ACHN (cell line): ENCODE results near the gene ZBTB7A.
A peak's percentile ranks its signal among the peaks of the same experiment; 100 is the strongest.

Experiments
- DNase-seq: peaks from one replicate; pipeline ENCODE4 v3.0.0-alpha.2; 2015
- in situ Hi-C: cut with HindIII; loops from 2 replicates; pipeline ENCODE4 v1.10.0; 2017; ENCODE audit warnings: low sequenced_read_pairs, low pct_ligation_motif_present, low pct_unique_long_range_greater_than_20kb

ZBTB7A gene

DNA sequence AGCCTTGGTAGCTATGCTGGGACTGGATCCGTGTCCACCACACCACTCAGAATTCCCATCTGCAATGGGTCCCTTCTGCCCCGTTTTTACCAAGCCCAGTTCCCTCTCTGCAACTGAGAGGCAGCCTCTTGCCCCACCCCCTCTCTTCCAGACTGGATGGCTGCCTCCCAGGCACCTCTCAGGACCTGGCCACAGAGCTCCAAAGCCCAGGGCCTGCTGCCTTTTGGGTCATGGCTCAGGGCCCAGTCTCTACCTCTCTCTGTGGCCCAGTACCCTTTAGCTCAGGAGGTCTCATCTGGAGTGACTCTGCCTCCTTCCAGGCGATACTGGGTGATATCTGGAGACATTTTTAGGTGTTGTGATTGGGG is 10.3 kb upstream of the ZBTB7A start:
- DNase-seq: no peak
- in situ Hi-C loops: no loop called here

- no peak for DNase-seq
- in situ Hi-C loops: no loop called here
These were observed 8.7 kb upstream of the ZBTB7A start for GRCh38 chr19:4075373-4075772.

GRCh38 chr19:4071610-4072009 is 4.9 kb upstream of the ZBTB7A start:
- in situ Hi-C loops: no loop called here
- DNase-seq: no peak

GRCh38 chr19:4069331-4069959 is 2.7 kb upstream of the ZBTB7A start:
- no peak for DNase-seq
- in situ Hi-C loops: no loop called here

DNA sequence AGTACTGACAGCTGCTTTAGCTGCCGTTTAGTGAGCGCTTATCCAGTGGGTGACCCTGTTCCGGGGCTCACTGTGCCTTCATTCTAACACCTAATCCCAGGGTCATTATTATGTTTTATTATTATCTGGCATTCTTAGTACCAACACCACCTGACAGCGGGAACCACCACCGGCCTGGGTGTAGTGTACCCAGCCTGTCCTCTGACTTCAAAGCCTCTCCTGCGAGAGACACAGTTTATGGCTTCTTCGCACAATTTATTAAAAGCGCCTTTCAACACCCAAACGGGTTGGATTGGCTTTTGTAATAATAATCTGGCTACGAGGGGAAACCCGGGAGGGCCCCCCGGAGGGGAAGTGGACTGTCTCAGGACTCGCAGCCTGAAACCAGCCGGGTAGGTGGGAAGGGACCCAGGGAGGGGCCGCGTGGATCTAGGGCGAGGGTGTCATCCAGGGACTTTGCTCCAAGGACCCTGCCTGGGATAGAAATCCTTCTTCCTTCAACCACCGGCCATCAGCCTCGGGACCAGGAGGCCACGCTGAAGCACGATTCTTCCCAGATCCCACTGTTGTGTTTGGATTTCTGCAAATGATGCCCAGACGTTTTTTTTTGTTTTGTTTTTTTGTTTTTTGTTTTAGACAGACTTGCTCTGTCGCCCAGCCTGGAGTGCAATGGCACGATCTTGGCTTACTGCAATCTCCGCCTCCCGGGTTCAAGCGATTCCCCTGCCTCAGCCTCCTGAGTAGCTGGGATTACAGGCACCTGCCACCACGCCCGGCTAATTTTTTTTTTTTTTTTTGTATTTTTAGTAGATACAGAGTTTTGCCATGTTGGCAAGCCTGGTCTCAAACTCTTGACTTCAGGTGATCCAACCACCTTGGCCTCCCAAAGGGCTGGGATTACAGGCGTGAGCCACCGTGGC is 1.6 kb upstream of the ZBTB7A start:
- in situ Hi-C loops: no loop called here
- no peak for DNase-seq

DNA sequence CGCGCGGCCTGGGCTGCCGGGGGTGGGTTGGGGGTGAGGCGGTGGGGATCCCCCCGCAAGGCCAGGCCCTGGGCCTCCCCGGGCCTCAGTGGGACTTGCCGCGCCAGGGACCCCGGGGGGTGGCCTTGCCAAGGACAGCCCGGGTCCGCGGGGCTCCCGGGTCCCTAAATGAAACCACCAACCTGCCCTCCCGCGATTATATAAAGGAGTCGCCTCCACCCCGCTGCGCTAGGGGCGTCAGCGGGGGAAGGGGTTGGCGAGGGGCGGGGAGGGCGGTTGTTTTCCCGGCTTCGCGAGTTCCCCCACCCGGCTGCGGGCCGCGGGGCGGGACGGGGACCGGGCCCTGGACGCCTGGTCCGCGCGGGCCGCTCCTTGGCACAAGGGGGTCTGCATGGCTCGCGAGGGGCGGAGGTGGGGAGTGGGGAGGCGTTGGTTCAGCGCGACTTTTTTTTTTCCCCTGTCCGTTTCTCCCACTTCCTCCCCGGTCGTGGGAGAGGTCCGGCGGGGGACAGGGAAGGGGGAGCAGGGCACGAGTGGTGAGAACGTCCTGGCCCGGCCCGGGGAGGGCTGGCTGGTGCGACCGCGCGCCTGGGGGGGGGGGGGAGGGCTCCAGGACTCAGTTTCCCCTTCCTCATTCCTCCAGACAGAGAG is 822 bp upstream of the ZBTB7A start:
- in situ Hi-C loops: no loop called here
- DNase-seq: no peak

- in situ Hi-C loops: no loop called here
- no peak for DNase-seq
These were observed 508 bp downstream of the ZBTB7A start for GRCh38 chr19:4066176-4066606.

GRCh38 chr19:4065430-4066175 is 1.1 kb downstream of the ZBTB7A start:
- DNase-seq: peak; percentile 95
- in situ Hi-C loops: no loop called here

DNA sequence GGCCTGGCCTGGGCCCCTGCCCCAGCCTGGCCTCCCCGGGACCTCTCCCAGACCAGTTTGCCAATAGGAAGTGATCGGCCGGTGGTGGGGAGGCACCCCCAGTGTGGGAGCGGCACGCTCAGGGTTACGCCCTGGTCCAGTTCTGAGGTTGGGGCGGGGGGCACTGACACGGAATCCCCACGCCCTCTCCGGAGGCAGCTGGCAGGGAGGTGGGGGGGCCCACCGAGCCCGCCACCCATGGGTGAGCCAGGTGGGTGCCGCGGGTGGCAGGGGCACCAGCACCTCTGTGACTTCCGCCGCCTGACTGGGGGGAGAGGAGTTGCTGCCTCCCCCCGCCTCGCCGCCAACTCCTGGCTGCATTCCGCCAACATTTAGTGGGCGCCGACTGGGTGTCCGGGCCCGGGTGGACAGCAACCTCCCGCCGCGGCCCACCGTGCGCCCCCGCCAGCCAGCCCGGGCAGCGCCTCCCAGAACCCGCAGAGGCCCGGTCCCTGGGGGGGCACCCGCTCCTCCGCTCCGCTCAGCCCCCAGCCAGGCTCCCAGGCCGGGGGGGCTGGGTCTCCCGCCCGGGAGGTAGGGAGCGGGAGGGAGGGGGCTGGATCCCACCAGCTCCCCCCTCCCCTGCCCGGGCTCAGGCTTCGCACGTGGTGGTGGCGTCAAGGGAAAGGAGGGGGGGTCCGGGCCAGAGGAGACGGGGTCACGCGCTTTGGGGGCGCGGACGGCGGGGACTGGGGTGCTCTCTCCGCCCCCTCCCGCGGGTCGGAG is 2.0 kb downstream of the ZBTB7A start:
- peak; percentile 41 for DNase-seq
- in situ Hi-C loops: no loop called here

GRCh38 chr19:4064149-4064495 is 2.6 kb downstream of the ZBTB7A start:
- in situ Hi-C loops: no loop called here
- DNase-seq: peak; percentile 31

DNA sequence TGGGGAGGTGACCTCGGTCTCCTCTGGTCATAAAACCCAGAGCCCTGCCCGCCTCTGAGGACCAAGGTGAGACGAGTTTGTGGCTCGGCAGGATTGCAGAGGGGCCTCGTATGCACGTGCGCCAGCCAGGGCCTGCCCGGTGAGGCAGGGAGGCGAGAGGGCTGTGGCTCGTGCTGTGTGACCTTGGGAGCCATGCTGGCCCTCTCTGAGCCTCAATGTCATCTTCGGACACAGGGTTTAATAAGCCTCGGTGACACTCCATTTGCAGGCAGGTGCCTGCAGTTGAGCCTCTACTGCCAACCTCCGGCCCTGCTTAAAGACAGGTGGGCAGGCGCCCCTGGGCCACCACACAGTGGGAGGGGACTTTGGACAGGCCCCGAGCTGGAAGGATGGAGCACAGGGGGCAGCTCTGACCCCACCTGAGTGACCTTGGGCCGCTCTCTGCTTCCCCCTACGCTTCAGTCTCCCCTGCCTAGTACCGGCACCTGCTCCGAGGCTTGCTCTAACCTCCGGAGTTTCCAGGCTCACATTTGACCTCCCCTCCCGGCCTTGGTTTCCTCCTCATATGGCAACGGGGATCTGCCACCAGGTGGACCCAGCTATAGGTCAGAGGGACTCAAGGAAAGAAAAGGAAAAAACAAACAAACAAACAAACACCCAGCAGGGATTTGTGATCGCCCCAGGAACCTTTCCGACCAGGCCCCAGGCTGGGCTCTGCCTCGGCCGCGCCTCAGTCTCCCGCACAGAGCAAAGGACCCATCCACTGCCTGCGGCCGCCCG is 3.1 kb downstream of the ZBTB7A start:
- DNase-seq: no peak
- in situ Hi-C loops: no loop called here

GRCh38 chr19:4062419-4063368 is 4.0 kb downstream of the ZBTB7A start:
- in situ Hi-C loops: no loop called here
- no peak for DNase-seq

- in situ Hi-C loops: no loop called here
These were observed 4.8 kb downstream of the ZBTB7A start for GRCh38 chr19:4061683-4062418.

GRCh38 chr19:4061178-4061682 is 5.5 kb downstream of the ZBTB7A start:
- in situ Hi-C loops: no loop called here
- DNase-seq: no peak

More at GRCh38 chr19:4061683-4062418, 4.8 kb downstream of the ZBTB7A start:
- DNase-seq: no peak

DNA sequence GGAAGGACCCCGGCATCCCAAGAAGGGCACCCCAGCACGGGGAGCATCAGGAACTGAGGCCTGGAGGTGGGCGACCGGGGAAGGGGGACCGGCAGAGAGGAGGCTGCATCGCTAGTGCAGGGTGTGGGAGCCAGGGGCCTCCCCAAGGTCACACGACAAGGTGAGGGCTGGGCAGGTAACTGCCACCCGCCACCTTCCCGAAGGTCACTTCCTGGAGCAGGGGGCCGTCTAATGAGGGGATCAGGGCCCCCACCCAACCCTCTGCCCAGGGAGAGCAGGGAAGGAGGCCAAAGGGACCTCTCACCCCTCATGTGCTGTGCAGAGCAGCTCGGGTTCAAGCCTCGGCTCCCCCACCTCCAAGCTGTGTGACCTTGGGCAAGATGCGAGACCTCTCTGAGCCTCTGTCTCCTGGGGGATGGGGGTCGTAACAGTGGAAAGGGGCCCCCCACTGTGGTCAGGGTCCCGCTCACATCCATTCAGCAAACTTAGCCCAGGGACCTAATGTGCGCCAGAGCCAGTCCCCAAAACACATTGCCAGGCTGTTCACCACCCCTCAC is 6.0 kb downstream of the ZBTB7A start:
- in situ Hi-C loops: no loop called here
- DNase-seq: no peak
